ENCODE data around the gene NEIL3.

NEIL3 gene

DNA sequence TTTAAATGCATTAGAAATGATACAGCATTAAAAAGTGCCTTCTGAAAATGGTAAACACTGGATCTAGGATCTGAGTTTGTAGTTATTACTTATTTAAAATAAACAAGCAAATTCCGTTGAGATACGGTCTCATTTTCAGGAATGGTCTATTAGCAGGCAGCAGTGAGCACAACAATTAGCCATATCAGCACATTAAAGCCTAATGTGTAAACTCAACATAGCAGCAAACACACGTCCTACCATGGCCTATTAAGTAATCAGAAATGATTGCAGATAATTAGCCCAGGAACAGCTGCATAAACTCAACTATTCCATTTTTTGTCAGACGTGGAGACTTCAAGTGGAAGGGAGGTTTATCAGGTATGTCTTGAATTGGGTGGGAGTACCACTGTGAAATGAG lies 61.8 kb downstream of the NEIL3 start:
- DNase-seq = no peak

GRCh38 chr4:177374966-177375365 lies 65.3 kb downstream of the NEIL3 start:
- DNase-seq = no peak

DNA sequence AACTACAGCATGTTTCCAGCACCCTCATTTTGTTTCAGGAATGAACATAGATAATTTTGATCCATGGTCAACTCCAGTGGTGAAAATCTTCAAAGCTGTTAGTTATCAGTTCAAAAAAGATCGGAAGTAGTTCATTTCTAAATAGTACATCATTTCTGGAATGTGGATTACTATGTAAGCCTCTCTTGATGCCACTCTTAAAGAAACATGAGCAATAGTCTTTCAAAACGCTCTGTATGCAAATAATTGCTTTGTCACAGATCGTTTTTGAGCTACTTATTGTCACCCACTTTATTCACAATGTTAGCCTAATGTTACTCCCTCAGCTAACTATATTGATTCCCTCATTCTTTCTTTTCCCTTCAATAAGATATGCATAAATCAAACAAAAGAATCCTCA lies 65.7 kb downstream of the NEIL3 start:
- DNase-seq = no peak

DNA sequence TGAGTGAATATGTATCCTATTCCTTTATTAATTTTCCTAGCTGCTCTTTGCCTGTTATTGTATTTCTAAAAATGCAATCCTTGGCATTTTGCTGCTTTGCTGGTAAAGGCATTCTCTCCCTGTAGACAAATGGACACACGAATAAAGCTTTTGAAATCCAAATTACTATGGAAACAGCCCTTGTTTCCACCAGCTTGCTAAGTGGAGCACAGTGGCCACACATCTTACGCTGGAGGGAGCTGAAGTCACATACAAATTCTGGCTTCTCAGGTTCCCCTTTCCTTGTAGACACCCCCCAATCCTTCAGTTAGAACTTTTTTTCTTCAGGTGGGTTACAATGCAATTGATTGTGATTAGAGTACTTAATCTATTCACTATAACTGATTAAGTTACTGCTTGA lies 66.3 kb downstream of the NEIL3 start:
- no peak for DNase-seq

DNA sequence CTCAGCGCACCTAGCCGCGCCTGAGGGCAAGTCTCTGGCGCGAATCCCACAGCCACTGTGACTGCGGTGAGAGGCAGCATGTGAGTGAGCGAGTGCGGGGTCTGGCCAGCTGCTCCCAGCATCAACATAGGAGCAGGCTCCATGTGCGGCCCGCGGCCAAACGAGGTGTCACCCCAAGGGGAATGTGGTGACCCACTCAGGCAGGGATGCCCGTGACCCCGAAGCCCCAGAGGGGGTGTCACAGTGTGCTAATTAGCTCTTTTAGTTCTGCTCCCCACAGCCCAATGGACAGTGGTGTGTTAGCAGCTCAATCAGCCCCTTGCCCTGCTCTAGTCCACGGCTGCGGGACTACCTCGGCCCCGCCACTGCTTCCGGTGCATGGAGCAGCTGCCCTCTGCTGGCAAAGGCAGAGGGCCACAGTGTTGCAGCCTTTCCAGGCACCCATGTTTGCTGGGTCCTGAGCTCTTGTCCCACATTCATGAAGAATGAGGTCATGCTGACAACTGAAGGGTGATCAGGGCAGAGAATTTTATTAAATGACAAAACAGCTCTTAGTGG lies 71.1 kb downstream of the NEIL3 start:
- DNase-seq = peak in 1 of 5 experiments; percentile 25

DNA sequence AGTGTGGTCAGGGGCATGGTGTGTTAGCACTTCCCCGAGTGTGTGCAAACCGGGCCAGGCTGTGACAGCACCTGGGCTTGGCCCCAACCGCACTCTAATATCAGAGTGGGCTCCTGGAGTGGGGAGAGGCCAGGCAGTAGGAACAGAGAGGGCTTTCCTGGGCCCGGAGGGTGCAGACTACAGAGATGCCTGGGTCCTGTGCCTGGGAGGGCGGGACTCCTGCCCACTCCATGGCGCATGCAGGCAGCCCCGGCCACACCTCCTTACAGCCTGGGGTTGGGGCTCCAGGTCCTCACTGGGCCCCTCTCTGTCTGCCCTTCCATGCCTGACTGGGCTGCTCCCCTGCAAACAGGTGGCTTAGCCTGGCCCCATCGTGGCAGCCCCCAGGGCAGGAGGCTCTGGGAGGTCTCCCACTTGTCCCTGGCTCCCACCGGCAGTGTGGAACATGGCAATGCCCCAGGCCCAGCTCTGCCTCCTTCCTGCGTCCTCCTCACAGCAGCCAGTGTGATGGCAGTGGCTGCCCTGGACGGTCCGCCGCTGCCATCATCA lies 72.2 kb downstream of the NEIL3 start:
- DNase-seq = no peak

- peak in 1 of 5 experiments; percentile 28 for DNase-seq
Measured at GRCh38 chr4:177384856-177385397, 75.3 kb downstream of the NEIL3 start.

DNA sequence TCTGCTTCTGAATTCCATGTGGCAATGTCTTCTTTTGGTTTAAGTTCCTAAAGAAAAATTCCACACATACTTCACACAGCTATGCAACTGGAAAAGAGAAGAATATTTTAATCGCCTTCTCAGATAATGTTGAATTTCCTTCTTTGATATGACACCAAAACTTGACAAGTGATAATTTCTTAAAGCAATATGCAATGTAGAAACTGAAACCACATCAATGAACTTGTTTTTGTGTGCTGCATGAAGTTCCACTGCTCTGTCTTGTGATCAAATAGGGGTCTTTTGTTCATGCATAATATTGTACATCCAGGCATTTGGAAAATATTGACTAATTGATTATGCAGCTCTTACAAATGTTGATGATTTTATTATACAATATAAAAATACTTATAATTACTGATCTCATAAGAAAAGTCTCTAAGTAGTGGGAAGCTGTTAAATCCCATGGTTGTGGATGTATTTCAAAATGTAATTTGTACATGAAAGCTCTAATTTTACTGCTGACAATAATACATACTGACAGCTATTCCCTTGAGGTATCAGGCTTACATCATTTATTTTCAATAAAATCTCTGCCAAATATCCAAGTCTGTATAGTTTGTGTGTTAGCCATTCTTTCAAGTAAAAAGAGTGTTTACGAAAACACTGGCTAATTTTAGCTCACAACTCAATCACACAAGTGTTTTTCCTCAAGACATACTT lies 76.1 kb downstream of the NEIL3 start:
- DNase-seq = no peak

DNA sequence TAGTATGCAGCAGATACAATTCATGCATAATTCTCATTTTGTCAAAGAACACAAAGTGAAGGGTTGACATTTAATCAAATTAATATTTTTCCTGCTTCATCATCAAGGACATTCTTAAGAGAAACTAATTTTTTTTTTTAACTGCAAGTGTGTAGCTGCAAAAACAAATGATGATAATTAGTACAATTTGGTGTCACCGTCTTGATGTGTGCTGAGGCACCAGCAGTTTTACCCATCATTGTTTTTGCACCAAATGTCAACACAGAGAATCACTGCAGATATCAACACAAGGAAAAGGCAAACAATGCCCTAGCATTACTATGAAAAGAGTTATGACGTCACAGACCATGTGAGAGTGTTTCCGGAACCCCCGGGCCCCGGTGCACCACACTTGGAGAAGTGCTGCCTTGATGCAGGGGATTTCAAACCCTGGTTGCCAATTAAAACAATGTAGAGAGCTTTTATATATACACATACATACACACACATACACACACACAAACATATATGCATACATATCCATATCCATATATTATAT lies 76.7 kb downstream of the NEIL3 start:
- no peak for DNase-seq

GRCh38 chr4:177391287-177391686 lies 81.6 kb downstream of the NEIL3 start:
- no peak for DNase-seq

DNA sequence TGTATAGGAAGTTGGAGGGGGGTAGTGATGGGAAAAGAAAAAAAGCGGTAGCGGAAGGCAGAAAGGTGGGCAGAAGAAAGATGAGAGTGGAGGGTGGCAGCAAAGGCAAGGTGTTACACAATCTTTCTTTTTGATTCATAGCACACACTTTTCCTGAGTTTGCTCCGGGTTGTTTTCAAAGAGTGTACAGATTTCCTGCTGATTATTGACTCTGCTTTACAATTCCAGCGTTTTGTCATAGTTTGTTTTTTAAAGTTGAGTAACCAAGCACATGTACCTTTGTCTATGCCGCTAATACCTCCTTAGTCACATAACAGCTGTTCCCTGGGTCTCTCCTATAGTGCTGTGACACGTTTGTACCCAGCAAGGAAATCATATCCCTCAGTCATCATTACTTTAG lies 82.3 kb downstream of the NEIL3 start:
- no peak for DNase-seq

DNA sequence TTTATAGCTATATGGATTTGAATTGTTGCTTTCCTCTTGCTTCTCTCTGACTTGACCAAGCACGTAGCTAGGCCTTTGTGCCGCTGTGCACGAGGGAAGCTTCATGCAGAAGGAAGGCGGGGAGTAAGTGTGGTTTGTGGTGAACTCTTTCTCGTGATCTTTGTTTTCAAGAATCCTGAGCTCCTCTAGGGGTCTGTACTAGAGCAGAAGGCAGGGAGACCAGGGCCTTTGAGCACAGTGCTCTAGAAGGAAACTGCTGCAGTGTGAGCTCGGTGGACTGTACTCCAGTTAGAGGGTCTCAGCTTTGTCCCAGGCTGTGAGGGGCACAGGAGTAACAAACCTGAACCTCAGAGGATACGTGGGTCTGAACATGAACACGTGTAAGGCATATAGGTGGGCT lies 83.6 kb downstream of the NEIL3 start:
- peak in 2 of 5 experiments; percentile 1 to 67 for DNase-seq

- no peak for DNase-seq
Measured at GRCh38 chr4:177396352-177396751, 86.7 kb downstream of the NEIL3 start.

- no peak for DNase-seq
Measured at GRCh38 chr4:177400030-177400429, 90.4 kb downstream of the NEIL3 start.

- peak in 2 of 5 experiments; percentile 2 to 50 for DNase-seq
Measured at GRCh38 chr4:177401658-177402273, 92.1 kb downstream of the NEIL3 start.

GRCh38 chr4:177403746-177404145 lies 94.1 kb downstream of the NEIL3 start:
- no peak for DNase-seq

DNA sequence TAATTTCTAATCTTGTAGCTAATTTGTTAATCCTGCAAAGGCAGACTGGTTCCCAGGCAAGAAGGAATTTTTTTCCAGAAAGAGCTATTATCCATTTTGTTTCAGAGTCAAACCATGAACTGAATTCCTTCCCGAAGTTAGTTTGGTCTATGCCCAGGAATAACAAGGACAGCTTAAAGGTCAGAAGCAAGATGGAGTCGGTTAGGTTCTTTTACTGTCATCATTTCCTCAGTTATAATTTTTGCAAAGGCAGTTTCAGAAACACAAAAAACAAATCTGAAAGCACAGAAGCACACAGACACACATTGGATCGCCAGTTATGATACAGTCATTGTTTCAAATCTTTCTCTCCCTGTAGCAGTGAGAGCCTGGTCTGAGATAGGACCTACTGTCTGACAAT lies 94.7 kb downstream of the NEIL3 start:
- DNase-seq = no peak

DNA sequence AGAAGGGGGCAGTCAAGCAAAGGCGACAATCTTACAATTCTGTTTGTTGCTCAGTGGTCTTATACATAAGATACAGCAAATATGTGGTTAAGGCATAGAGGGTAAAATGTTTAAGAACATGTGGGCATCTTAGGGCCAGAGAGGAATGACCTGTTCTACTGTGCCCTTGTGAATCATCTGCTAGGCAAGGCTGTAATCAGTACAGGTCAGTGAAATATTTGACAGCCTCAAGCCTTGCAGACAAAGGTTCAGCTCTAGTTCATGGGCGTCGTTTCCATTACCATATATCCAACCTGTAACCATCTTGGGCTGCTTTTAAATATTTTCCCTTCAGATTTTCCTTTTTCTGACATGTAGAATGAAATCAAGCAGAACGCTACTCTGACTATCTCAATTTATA lies 95.3 kb downstream of the NEIL3 start:
- no peak for DNase-seq

DNA sequence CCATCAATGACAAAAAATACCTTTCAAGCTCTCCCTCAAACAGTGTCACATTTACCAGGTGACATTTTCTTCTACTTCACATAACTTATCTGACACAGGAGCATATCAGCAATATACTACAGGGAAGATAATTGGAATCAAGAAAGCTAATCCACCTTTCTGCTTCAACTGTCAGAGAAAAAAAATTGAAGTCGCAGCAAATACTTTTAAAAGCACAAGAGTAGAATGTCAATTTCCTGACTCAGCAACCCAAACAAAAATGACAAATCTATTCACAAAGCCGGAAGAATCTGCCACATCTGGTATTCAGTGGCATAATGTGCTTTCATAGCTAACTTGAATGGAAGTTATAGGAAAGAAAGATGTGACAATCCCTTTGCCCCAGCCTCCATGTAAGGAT lies 95.8 kb downstream of the NEIL3 start:
- DNase-seq = no peak

DNA sequence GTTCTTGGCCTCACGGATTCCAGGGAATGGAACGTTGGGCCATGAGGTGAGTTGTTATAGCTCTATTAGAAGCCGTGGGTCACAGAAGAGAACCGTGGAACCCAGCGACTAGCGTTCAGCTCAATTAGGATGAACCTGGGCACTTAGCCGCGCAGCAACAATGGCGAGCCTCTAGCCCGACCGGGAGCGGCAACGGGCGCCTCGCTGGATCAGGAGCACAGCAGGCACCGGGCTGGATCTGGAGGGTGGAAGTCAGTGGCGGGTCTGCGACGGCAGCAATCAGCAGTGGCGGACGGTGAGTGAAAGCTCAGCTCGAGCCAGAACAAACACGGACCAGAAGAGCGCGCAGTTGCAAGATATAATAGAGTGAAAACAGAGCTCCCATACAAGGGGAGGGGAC lies 98.3 kb downstream of the NEIL3 start:
- DNase-seq = no peak

DNA sequence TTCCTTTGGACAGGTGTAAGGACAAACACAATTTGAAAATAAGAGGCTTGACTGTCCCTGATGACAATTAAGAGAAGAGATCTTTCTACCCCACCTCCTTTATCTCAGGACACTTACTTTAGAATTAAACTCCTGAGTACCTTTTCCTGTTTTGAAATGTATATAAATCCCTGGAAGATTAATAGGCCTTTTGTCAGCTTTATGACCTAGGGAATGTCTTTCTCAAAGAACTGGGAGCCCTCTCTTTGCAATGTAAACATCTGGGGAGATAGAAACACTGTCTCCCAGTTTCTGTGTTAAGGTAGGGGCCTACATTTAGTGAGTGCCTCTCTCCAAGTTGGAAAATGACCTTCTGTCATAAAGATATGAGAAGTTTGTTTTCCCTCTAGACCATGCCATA lies 100.9 kb downstream of the NEIL3 start:
- DNase-seq = no peak

GRCh38 chr4:177411996-177412395 lies 102.3 kb downstream of the NEIL3 start:
- DNase-seq = no peak

Measured in T-helper 2 cell (primary cell).